Measurements from ENCODE around the gene ZNF439. TPM values are rescaled to one million over a fixed set of nuclear protein-coding genes. Genes with fewer than 3 reads are reported as not detected.
"Not testable (repeated sequence)": the region's sequence is repeated elsewhere in the genome, so short reads cannot be mapped to it uniquely, and the experiment has no call there.

The ZNF439 gene
- total RNA-seq, 1 donor from 2014 or later, result 3.2 TPM

DNA sequence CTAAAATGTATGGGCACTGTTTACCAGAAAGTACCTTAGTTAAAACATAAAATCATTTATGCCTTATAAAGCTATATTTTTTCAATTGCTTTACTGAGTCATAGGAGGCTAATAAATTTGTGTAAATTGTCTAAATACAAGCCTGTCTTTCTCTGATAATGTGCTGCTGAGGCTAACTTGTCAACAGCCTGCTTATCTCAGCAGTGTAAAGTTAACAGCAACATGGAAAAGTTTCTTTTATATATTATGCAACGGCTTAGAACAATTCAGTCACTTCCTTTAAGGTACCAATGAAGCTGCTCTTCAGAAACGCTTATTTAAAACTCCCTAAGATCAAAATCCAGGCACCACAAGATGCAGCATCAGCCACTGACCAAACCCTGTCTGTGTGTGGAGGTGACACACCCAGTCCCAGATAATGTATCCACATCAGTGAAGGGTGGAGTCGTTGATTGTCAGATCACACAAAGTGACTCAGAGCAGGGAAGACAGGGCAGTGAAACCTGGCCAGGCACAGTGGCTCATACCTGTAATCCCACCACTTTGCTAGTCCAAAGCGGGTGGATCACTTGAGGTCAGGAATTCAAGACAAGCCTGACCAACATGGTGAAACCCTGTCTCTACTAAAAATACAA lies 66.0 kb downstream of the ZNF439 start:
- ATAC-seq (ENCODE audit: poor library complexity), result not testable (repeated sequence)

More for the DNA sequence above, 66.0 kb downstream of the ZNF439 start:
- DNase-seq; intact Hi-C loops (cut with DNase I): not testable (repeated sequence)

Other genes with a start within 250 kb of the ZNF439 start
- 2.6 TPM for gene ZNF823, start 109.8 kb upstream of the ZNF439 start, total RNA-seq
- 3.8 TPM for gene ZNF441, start 81.7 kb upstream of the ZNF439 start, total RNA-seq
- gene ZNF491, start 50.2 kb upstream of the ZNF439 start, total RNA-seq, result 3.1 TPM
- 4.5 TPM for gene ZNF440, start 34.5 kb upstream of the ZNF439 start, total RNA-seq
- 4.7 TPM for gene ZNF69, start 39.1 kb downstream of the ZNF439 start, total RNA-seq
- gene ZNF700, start 76.4 kb downstream of the ZNF439 start, total RNA-seq, result 4.2 TPM
- 3.7 TPM for gene ZNF763, start 116.3 kb downstream of the ZNF439 start, total RNA-seq
- 3.8 TPM for gene ZNF433, start 187.0 kb downstream of the ZNF439 start, total RNA-seq
- gene ZNF878, start 204.2 kb downstream of the ZNF439 start, total RNA-seq, result 0.22 TPM
- gene ZNF844, start 216.0 kb downstream of the ZNF439 start, total RNA-seq, result 12.4 TPM

Measured in Right ventricle myocardium superior (tissue), 1 donor.